Measurements from ENCODE around the gene IBSP. TPM values are rescaled to one million over a fixed set of nuclear protein-coding genes. Genes with fewer than 3 reads are reported as not detected.

The IBSP gene
- total RNA-seq, 1 donor from 2014 or later, result not detected

GRCh38 chr4:87783781-87784180 lies 15.6 kb upstream of the IBSP start:
- Mint-ChIP-seq H3K4me1 (ENCODE audit: unreplicated experiment) (no peaks in the 10 kb centered on the region), H3K27ac (no peak overlapping the region), H3K4me3 (no peak overlapping the region), H3K36me3 (no peaks in the 10 kb centered on the region), H3K27me3 (peaks cover 3% of the 10 kb centered on the region), H3K9me3 (no peaks in the 10 kb centered on the region)
- DNase-seq (ENCODE audit: extremely low spot score, unreplicated experiment), result no peak
- no peak for TF ChIP-seq CTCF (conservative IDR thresholded peaks at IDR 0.05)

GRCh38 chr4:87785731-87786509 lies 13.4 kb upstream of the IBSP start:
- no peak overlapping the region for H3K27ac Mint-ChIP-seq
- H3K36me3 Mint-ChIP-seq, result no peaks in the 10 kb centered on the region
- TF ChIP-seq CTCF (conservative IDR thresholded peaks at IDR 0.05), result no peak
- H3K9me3 Mint-ChIP-seq, result no peaks in the 10 kb centered on the region
- no peaks in the 10 kb centered on the region for H3K27me3 Mint-ChIP-seq
- H3K4me3 Mint-ChIP-seq, result no peak overlapping the region
- H3K4me1 Mint-ChIP-seq (ENCODE audit: unreplicated experiment), result no peaks in the 10 kb centered on the region
- DNase-seq (ENCODE audit: extremely low spot score, unreplicated experiment), result no peak

GRCh38 chr4:87802858-87803257 lies 3.5 kb downstream of the IBSP start:
- Mint-ChIP-seq H3K9me3 (no peaks in the 10 kb centered on the region), H3K27me3 (no peaks in the 10 kb centered on the region), H3K4me1 (ENCODE audit: unreplicated experiment) (no peaks in the 10 kb centered on the region), H3K27ac (no peak overlapping the region), H3K36me3 (no peaks in the 10 kb centered on the region), H3K4me3 (no peak overlapping the region)
- DNase-seq (ENCODE audit: extremely low spot score, unreplicated experiment), result no peak
- no peak for TF ChIP-seq CTCF (conservative IDR thresholded peaks at IDR 0.05)

GRCh38 chr4:87803421-87803820 lies 4.1 kb downstream of the IBSP start:
- no peaks in the 10 kb centered on the region for H3K9me3 Mint-ChIP-seq
- H3K27ac Mint-ChIP-seq, result no peak overlapping the region
- no peaks in the 10 kb centered on the region for H3K36me3 Mint-ChIP-seq
- no peak for DNase-seq (ENCODE audit: extremely low spot score, unreplicated experiment)
- no peak for TF ChIP-seq CTCF (conservative IDR thresholded peaks at IDR 0.05)
- no peaks in the 10 kb centered on the region for H3K27me3 Mint-ChIP-seq
- no peak overlapping the region for H3K4me3 Mint-ChIP-seq
- H3K4me1 Mint-ChIP-seq (ENCODE audit: unreplicated experiment), result no peaks in the 10 kb centered on the region

GRCh38 chr4:87804871-87805270 lies 5.5 kb downstream of the IBSP start:
- H3K4me1 Mint-ChIP-seq (ENCODE audit: unreplicated experiment), result no peaks in the 10 kb centered on the region
- no peak for DNase-seq (ENCODE audit: extremely low spot score, unreplicated experiment)
- no peak overlapping the region for H3K27ac Mint-ChIP-seq
- no peak for TF ChIP-seq CTCF (conservative IDR thresholded peaks at IDR 0.05)
- no peaks in the 10 kb centered on the region for H3K36me3 Mint-ChIP-seq
- H3K9me3 Mint-ChIP-seq, result no peaks in the 10 kb centered on the region
- no peak overlapping the region for H3K4me3 Mint-ChIP-seq
- no peaks in the 10 kb centered on the region for H3K27me3 Mint-ChIP-seq
